Measurements from ENCODE around the gene RASAL2.

The RASAL2 gene

GRCh38 chr1:178344513-178345091, 250.7 kb downstream of the RASAL2 start:
- Histone ChIP-seq H3K4me3 (ENCODE audit: insufficient read depth, low read length, poor library complexity, severe bottlenecking) (no peak overlapping the region), H3F3A (ENCODE audit: insufficient read depth) (no peaks in the 10 kb centered on the region), H3K27me3 (ENCODE audit: low read length) (no peaks in the 10 kb centered on the region), H3K9ac (ENCODE audit: low read length) (no peak overlapping the region), H3K36me3 (ENCODE audit: low read length) (no peaks in the 10 kb centered on the region), H3K9me2 (replicated peaks; ENCODE audit: insufficient read depth, low read length) (no peaks in the 10 kb centered on the region), H3K9me3 (ENCODE audit: insufficient read depth, low read length) (no peaks in the 10 kb centered on the region), H4K20me1 (ENCODE audit: low read depth, low read length) (no peaks in the 10 kb centered on the region; the same call in 1 of the 2 replicates), H3K79me2 (ENCODE audit: insufficient read depth, low read length) (no peaks in the 10 kb centered on the region), H3K27ac (ENCODE audit: low read depth, low read length) (no peak overlapping the region), H2AFZ (ENCODE audit: low read depth, low read length, severe bottlenecking) (no peak overlapping the region), H3K4me2 (ENCODE audit: low read depth, low read length, poor library complexity, severe bottlenecking) (no peak overlapping the region)
- TF ChIP-seq EZH2phosphoT487 (conservative IDR thresholded peaks at IDR 0.05; ENCODE audit: low read length) (no peak), CTCF (IDR thresholded peaks at IDR 0.05; ENCODE audit: insufficient read depth, low read length, poor library complexity, severe bottlenecking) (peak; percentile 46)

DNA sequence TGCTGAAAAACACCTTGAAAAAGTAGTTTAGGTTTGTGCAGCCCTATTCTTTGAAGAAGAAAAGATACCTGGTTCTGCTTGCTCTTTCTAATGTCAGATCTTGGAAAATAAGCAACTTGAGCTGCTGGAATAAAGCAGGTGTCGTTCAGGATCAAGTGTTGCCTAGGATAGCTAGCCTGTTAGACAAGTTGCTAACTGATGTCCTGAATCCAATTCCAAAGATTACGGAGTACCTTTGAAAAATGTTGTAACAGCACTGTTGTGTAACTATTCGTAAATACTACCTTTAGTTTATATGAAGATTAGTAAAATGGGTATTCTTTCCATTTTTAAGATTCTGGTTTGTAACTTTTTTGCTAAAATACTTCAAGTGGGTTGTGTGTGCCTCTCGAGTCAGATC, 251.3 kb downstream of the RASAL2 start:
- Histone ChIP-seq H3K36me3 (ENCODE audit: low read length) (no peaks in the 10 kb centered on the region), H3F3A (ENCODE audit: insufficient read depth) (no peaks in the 10 kb centered on the region), H3K79me2 (ENCODE audit: insufficient read depth, low read length) (no peaks in the 10 kb centered on the region), H3K4me2 (ENCODE audit: low read depth, low read length, poor library complexity, severe bottlenecking) (no peak overlapping the region), H2AFZ (ENCODE audit: low read depth, low read length, severe bottlenecking) (no peak overlapping the region), H3K9me3 (ENCODE audit: insufficient read depth, low read length) (no peaks in the 10 kb centered on the region), H3K9ac (ENCODE audit: low read length) (no peak overlapping the region), H3K4me3 (ENCODE audit: insufficient read depth, low read length, poor library complexity, severe bottlenecking) (no peak overlapping the region), H3K27ac (ENCODE audit: low read depth, low read length) (no peak overlapping the region), H4K20me1 (ENCODE audit: low read depth, low read length) (no peaks in the 10 kb centered on the region; the same call in 1 of the 2 replicates), H3K27me3 (ENCODE audit: low read length) (no peaks in the 10 kb centered on the region), H3K9me2 (replicated peaks; ENCODE audit: insufficient read depth, low read length) (no peaks in the 10 kb centered on the region)
- TF ChIP-seq CTCF (IDR thresholded peaks at IDR 0.05; ENCODE audit: insufficient read depth, low read length, poor library complexity, severe bottlenecking) = no peak
- TF ChIP-seq EZH2phosphoT487 (conservative IDR thresholded peaks at IDR 0.05; ENCODE audit: low read length) = no peak

- Histone ChIP-seq H4K20me1 (ENCODE audit: low read depth, low read length) (no peaks in the 10 kb centered on the region; the same call in 1 of the 2 replicates), H3K9me2 (replicated peaks; ENCODE audit: insufficient read depth, low read length) (no peaks in the 10 kb centered on the region), H3K27me3 (ENCODE audit: low read length) (no peaks in the 10 kb centered on the region), H3K36me3 (ENCODE audit: low read length) (no peaks in the 10 kb centered on the region), H2AFZ (ENCODE audit: low read depth, low read length, severe bottlenecking) (no peak overlapping the region), H3K9ac (ENCODE audit: low read length) (no peak overlapping the region), H3K9me3 (ENCODE audit: insufficient read depth, low read length) (no peaks in the 10 kb centered on the region), H3K4me2 (ENCODE audit: low read depth, low read length, poor library complexity, severe bottlenecking) (no peak overlapping the region), H3K27ac (ENCODE audit: low read depth, low read length) (no peak overlapping the region), H3F3A (ENCODE audit: insufficient read depth) (no peaks in the 10 kb centered on the region), H3K4me3 (ENCODE audit: insufficient read depth, low read length, poor library complexity, severe bottlenecking) (no peak overlapping the region), H3K79me2 (ENCODE audit: insufficient read depth, low read length) (no peaks in the 10 kb centered on the region)
- TF ChIP-seq CTCF (IDR thresholded peaks at IDR 0.05; ENCODE audit: insufficient read depth, low read length, poor library complexity, severe bottlenecking) = no peak
- no peak for TF ChIP-seq EZH2phosphoT487 (conservative IDR thresholded peaks at IDR 0.05; ENCODE audit: low read length)
Measured at GRCh38 chr1:178345807-178346206, 251.9 kb downstream of the RASAL2 start.
